Anterior cingulate cortex (tissue), 58 donors: ENCODE measurements around the gene KANK3.
"Not testable (repeated sequence)": the region's sequence is repeated elsewhere in the genome, so short reads cannot be mapped to it uniquely, and the experiment has no call there.

Experiments used
- DNase-seq, 58 donors: peaks; one replicate each; lab custom pipeline; 2025; lab: John Stamatoyannopoulos, UW

The KANK3 gene

DNA sequence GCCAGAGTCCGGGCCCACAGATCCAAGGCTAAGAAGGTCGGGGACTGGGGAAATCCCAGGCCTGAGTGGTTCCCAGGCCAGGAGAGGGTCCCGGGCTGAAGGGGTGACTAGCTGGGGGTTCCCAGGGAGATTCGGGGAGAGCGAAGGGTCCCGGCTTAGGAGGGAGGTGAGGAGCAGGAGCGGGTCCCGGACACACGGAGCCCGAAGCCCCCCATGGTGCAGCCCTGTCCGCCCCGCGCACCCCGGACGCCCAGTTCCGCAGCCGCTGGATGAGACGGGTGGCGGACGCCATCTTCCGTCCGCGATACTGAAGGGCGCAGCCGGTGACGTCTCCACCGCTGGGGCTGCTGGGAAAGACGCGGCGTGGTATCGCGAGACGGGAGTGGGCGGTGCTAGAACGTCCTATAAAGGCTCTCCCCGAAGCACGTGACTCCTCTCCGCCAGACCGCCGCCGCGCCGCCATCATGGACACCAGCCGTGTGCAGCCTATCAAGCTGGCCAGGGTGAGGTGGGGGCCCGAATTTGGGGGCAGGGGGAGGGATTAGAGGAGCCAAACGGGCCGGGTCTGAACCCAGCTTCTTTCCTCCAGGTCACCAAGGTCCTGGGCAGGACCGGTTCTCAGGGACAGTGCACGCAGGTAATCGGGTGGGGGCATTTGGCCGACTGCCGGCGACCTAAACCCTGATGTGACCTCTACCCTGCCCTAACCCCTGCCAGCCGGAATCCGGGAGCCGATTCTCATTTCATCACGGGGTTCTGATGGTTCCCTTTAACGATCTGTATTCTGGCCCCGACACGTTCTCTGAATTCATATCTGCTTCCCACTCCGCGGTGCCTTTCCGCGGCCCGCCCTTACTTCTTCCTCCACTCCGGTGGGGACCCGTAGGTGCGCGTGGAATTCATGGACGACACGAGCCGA is 21.7 kb downstream of the KANK3 start, which contains the start of the genes NDUFA7 and RPS28:
Gene NDUFA7 (minus strand): TSS at position 309 of the 919 bp plus-strand sequence. CDS start 17 bp downstream, at position 292.
Gene RPS28 (plus strand): TSS at position 430 of the 919 bp plus-strand sequence. CDS start 35 bp downstream, at position 465.
- peak; percentile 60 to 97 (median 94) for DNase-seq

DNA sequence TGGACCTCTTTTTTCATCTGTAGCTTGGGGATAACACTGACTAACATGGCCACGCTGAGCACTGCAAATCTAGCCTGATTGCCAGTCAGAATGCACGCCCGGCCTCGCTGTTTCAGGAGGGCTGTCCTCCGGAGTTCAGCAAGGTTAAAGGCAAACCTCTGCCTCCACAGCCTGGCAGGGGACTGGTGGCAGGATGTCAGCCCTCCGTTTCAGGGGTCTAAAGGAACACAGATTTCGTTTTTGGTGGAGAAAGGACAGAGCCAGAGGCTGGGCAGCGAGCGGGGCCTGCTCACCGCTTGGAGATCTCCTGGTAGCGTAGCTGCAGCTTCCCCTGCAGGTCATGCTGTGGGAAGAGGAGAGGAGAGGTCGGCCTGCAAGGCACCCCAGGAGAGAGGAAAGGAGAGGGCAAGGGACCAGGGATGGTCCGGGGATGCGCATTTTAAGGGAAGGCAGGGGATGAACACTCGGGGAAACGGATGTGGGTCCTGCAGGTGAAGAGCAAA is 22.4 kb downstream of the KANK3 start:
- DNase-seq: peak in 4 of 58 donors; percentile 18 to 43 (median 24)

DNA sequence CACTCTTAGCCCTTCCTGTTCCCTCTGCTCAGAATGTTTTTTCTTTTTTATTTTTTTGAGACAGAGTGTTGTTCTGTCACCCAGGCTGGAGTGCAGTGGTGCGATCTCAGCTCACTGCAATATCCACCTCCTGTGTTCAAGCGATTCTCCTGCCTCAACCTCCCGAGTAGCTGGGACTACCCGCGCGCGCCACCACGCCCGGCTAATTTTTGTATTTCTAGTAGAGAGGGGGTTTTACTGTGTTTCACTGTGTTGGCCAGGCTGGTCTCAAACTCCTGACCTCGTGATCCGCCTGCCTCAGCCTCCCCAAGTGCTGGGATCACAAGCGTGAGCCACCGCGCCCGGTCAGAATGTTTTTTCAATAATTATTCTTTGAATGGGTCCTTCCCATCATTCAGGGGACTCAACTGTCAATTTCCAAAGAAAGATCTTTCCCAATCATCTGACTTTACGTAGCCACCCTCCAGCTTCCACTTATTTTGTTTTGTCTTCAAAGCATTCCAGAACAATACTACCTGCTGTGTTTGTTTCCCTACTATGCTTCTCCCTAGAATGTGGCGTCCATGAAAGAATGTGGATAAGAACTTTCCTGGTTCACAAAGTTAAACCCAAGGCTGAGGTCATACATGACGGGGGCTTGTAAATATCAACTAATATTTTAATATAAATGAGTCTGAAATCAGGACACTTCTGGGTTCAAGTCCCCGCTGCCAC is 23.1 kb downstream of the KANK3 start:
- no peak for DNase-seq

DNA sequence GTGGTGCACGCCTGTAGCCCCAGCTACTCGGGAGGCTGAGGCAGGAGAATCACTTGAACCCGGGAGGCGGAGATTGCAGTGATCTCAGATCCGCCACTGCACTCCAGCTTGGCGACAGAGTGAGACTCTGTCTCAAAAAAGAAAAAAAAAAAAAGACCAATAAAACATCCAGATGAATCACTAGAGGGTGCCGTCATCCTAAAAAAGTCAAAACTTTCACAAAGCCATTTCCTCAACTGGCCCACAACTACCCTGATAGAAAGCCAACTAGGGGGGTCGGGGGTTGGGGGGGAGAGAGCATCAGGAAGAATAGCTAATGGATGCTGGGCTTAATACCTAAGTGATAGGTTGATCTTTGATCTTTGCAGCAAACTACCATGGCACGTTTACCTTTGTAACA is 24.2 kb downstream of the KANK3 start:
- DNase-seq: not testable (repeated sequence)

DNA sequence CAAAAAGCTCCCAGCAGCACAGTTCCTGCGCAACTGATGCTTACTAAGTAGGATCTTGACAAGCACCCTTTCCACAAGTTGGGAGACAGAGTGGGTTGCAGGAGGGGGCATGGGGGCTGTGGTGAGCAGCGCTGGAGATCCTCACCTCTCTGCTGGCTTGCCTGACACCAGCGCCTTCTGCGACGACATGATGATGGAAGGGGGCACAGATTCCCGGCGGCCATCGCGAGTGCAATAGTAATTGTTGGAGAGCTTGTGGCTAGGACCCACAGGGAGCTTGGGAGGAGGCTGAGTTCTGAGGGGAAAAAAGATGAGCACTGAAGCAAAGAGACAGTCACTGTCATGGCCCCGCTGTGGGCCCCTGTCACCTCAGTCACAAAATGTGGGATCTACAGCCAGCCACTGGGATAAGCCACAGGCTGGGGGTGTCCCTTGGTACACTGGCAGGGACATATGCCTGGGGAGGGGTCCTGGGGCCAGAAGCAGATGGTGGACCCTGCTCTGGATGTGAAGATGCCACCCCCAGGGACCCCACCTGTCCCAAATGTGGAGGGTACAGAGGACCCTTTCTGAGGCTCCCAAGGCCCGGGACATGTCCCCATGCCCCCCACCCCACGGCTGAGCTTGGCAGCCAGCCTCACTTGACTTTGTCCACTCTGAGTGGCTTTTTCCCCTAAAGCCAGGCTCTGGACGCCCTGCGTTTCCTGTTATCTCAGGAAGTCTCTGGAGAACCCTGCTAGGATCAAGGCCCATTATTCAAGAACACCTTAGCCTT is 26.5 kb downstream of the KANK3 start:
- DNase-seq: no peak

DNA sequence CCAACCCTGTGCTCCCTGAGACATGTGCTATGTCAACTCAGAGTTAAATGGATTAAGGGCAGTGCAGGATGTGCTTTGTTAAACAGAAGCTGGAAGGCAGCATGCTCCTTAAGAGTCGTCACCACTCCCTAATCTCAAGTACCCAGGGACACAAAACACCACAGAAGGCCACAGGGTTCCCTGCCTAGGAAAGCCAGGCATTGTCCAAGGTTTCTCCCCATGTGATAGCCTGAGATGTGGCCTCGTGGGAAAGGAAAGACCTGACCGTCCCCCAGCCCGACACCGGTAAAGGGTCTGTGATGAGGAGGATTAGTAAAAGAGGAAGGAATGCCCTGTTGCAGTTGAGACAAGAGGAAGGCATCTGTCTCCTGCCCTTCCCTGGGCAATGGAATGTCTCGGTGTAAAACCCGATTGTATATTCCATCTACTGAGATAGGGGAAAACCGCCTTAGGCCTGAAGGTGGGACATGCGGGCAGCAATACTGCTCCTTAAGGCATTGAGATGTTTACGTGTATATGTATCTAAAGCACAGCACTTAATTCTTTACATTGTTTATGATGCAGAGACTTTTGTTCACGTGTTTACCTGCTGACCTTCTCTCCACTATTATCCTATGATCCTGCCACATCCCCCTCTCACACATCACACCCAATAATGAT is 28.0 kb downstream of the KANK3 start:
- DNase-seq: not testable (repeated sequence)

DNA sequence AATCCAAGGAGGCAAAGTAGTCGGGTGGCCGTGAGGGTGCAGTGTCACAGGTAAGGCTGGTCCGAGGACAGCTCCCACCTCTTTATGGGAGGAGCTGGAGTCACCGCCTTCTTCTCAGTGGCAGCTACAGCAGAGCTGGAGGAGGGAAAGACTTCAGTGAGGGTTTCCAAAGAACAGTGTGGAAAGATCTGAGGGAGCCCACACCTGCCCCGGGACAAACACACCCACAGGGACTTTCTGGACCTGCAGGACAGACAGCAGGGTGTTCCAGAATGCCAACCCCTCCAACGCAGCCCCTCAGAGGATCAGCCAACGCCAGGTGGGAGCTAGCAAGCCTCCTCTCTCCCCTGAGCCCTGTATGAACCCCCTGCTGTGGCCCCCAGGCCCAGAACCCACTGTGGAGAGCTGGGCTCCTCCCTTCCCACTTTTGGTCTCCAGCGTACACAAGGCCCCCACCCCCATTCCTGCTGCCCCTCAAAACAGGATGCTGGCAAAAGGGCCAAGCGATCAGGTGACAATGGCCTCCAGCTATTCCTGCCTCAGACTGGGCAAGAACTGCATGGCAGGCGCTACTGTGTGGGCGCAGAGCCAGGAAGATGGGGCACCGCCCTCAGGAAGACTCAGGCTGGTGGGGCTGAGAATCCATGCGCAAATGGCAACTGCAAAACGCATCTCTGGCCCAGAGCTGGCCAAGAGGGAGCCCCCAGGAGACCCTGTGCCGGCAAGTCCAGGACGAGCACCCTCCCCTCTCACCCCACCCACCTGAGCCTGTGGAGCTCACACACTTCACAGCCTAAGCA is 31.4 kb downstream of the KANK3 start:
- DNase-seq: no peak

DNA sequence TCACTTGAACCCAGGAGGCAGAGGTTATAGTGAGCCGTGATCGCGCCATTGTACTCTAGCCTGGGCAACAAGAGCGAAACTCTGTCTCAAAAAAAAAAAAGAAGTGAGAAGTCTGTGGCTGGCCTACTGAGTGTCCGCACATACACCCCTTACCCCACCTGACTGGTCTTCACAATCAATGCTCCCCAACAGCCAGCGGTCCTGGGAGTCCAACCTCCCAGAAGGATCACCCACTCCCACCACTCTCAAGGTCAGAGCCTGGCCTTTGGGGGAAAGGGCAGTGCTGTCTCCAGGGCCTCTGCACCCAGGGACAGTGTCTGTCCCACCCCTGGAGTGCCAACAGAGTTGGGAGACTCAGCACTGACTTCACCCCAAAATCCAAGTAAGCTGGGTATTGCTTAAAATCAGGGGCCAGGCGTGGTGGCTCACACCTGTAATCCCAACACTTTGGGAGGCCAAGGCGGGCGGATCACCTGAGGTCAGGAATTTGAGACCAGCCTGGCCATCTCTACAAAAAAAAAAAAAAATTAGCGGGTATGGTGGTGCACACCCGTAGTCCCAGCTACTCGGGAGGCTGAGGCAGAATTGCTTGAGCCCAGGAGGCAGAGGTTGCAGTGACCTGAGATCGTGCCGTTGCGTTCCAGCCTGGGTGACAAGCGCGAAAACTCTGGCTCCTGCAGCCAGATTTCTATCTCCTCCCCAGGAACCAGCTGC is 32.6 kb downstream of the KANK3 start:
- no peak for DNase-seq

DNA sequence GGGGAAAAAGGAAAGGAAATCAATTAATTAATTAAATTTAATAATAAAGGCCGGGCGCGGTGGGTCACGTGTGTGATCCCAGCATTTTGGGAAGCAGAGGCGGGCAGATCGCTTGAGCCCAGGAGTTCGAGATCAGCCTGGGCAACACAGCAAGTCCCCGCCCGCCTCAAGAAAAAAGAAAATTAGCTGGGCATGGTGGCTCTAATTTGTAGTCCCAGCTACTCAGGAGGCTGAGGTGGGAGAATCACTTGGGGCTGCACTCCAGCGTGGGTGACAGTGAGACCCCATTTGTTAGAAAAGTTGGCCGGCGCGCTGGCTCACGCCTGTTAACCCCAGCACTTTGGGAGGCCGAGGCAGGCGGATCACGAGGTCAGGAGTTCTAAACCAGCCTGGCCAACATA is 34.2 kb downstream of the KANK3 start:
- no peak for DNase-seq

DNA sequence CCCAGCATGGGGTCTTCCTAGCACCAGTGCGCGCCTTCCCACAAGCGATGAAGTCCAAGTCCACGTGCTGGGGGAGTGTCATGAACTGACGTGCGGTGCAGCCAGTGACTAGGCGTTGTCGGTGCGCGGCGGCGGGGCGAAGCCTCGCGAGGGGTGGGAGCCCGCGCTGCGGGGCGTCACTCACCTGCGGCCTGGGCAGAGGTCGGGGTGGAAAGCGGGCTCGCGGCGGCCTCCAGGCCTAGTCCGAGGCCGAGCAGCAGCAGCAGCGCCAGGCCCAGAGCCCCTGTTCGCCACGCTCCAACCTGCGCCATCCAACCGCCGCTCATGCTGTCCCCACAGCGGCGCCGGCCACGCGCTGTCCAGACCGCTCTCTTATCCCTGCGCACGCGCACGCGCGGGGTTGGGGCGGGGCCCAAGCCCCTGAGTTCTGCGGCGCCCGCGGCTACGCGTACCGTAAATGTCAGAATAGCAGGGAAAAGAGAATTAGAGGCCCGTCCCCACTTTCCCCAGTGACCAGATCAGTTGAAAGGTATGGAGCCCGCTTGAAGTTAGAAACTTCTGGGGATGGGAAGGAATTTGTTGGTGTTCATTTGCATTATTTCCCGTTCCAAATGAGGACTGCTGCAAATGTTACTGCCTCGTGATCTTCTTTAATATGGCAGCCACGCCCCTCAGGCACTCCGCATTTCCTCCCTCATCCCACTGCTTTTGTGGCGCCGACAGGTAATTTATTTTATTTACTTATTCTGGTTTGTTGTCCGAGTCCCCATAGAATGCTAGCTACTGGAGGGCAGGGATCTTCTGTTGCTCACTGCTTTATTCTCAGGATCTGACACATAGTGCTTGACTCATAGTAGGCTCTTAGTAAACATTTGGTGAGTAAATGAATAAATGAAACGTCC is 34.8 kb downstream of the KANK3 start, which contains the start of gene CD320:
Gene CD320 (minus strand): TSS at position 394 of the 902 bp plus-strand sequence. CDS start 68 bp downstream, at position 326.
- peak; percentile 32 to 94 (median 82) for DNase-seq

DNA sequence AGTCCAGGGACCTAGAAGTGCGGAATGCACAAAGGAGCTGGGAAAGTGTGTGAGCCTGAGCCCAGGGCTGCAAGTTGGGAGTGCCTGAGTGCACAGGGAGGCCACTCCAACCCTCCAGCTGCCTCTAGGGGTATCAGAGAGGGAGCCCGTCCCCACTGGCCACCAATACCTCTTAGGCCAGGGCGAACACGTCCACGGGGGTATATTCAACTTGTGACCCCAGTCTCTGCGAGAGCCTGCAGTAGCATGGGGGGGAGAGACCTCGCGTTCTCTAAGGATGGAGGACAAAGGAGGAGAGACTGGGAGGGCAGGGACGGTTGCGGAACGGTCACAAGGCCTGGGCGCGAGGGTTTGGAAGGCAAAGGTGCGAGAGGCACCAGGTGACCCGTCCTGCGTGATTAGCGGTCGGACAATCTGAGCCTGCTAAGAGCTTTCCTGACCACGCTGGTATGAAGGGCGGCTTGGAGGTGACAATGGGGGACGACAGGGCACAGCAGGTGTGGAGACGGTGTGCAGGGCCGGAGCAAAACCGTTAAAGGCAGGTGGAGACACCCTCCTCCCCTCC is 35.6 kb downstream of the KANK3 start:
- DNase-seq: no peak

DNA sequence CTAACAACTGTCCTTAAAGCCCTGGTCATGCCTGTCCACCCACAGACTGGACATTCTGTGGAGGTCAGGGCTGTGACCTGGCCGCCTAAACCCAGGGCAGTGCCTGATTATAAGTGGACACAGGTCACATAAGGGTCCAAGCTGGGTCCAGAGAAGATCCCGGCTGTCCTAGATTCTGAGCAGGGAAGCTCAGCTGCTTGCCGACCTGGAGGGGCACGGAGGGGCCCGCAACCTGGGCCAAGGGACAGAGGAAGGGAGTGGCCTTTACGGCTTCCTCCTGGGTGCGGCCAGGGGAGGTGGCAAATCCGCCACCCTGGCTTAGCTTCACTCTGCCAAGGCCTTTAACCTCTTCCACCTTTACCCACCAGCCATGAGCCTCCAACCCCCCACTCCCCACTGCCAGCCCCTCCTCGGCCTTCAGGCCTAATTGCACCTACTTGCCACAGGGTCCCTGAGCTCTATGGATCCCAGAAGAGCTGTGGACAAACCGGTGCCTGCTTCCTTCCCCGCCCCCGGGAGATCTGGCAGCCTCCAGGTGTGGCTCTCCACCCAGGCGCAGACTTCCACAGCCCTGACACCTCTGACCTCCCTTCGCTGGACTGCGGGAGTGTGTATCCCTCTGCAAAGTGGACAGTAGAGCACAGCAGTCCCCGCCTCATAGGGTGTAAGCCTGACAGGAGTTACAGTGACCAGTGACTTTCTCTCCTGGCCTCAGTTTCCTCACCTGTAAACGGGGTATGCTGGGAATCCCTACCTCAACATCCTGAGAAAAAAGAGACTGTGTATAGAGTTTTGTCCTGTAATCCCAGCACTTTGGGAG is 36.6 kb downstream of the KANK3 start:
- DNase-seq: no peak

DNA sequence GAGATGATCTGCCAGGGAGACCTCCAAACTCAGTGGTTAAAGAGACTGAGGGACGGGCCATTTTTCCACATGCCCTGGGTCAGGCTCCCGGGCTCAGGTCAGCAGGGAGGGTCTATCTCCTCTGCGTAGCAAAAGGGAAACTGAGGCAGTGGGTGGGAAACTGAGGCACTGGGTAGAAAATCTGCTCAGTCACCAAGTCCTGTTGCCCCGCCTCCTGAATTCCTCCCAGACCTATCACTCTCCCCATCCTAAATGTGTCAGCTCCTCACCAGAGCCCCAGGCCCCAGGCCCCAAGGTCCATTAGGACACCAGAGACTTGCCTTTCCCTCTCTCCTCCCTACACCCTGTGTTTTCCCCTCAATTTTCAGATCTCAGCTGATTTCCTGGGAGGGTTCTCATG is 37.3 kb downstream of the KANK3 start:
- no peak for DNase-seq

DNA sequence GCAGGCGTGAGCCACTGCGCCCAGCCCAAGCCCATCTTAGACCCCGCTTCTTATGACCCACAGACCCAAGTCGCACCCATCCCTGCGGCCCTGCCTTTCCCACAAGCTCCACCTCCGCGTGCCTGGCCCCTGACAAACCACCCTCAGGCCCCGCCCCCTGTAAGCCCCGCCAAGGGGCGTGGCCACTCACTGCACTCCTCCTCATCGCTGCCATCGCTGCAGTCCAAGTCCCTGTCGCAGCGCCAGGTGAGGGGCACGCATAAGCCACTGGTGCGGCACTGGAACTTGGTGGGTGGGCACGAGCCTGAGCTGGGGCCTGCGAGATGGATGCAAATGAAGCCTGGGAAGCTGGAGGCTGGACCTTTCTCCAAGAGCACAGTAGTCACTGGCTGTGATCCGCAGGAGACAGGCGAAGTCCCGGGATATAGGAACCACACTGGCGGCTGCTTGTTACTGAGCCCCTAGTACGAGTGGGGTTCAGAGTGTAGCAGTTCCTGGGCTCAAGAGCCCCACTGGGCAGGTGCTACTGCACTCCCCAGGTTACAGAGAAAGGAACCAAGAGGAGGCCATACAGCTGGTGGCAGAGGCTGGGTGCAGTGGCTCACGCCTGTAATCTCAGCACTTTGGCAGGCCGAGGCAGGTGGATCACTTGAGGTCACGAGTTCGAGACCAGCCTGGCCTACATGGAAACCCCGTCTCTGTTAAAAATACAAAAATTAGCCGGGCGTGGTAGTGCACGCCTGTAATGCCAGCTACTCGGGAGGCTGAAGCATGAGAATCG is 38.0 kb downstream of the KANK3 start:
- no peak for DNase-seq

DNA sequence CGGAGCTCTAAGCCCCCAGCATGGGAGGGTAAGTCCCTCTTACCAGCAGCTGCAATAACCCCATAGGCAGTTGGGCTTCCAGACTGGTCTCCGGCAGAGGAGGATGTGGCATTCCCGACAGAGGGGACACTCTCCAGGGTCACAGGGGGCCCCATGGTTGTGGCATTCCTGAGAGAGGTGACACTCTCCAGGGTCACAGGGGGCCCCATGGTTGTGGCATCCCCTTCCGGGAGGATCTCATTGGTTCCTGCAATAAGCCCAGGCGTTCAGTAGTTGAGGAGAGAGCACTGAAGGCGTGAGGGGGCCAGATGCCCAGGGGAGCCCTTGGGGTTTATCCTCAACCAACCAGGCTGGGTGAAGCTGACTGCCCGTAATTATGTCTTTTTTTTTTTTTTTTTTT is 40.3 kb downstream of the KANK3 start:
- DNase-seq: no peak
